GM12865 (cell line): ENCODE measurements around the gene MVB12B.

ENCODE experiments used
- DNase-seq: peaks from one replicate; pipeline ENCODE4 v3.0.0; 2010; ENCODE audit warnings: low read depth
- H3K4me3 ChIP-seq: 2 replicates; pipeline ENCODE4 v1.5.1; 2011; ENCODE audit warnings: mild to moderate bottlenecking, low read depth, low read length, control low read depth
- TF ChIP-seq, protein P1 (sequence below): IDR thresholded peaks from 2 replicates; pipeline ENCODE4 v1.5.1; 2011; ENCODE audit warnings: low read length, control low read depth, low read depth, inconsistent platforms; ENCODE audit not compliant: insufficient read depth; ENCODE audit errors: missing control alignments

Gene MVB12B

DNA sequence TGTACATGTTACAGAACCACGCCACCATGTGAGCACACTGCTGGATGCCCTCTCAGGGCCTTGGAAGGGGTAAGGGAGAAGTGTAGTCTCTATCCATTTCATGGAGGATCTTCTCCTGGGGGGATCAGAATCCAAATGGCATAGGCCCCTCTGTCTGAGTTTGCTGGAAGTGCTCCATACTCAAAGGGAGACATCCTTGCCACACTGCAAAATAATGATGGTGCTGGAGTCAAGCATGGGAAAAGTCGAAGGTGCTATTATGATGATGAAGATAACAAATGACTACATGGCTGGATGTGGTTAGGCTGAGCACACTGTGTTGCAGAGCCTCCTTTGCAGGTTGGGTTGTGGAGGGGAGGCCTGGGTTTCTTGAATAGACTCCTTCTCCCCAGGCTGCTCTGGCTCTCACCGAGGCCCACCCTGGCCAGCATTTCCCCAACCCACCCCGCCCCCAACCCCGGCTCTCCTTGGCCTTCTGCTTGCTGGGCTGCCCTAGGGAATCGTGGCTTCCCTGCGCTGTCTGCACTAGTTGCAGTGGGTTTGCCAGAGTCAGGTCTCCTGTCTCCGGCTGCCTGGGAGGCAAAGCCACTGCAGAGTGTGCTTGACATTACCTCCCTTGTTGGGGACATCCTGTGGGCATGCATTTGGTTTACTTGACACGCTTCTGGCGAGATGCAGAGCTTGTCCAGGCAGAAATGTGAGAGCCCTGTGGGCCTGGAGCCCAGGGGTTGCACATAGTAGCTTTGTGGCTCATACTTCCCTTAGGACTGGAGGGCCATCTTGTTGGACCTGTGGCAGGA lies 3.0 kb downstream of the MVB12B start:
- no peak for DNase-seq
- no peak overlapping the region for H3K4me3 ChIP-seq
- TF ChIP-seq, protein P1, sequence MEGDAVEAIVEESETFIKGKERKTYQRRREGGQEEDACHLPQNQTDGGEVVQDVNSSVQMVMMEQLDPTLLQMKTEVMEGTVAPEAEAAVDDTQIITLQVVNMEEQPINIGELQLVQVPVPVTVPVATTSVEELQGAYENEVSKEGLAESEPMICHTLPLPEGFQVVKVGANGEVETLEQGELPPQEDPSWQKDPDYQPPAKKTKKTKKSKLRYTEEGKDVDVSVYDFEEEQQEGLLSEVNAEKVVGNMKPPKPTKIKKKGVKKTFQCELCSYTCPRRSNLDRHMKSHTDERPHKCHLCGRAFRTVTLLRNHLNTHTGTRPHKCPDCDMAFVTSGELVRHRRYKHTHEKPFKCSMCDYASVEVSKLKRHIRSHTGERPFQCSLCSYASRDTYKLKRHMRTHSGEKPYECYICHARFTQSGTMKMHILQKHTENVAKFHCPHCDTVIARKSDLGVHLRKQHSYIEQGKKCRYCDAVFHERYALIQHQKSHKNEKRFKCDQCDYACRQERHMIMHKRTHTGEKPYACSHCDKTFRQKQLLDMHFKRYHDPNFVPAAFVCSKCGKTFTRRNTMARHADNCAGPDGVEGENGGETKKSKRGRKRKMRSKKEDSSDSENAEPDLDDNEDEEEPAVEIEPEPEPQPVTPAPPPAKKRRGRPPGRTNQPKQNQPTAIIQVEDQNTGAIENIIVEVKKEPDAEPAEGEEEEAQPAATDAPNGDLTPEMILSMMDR: no peak

DNA sequence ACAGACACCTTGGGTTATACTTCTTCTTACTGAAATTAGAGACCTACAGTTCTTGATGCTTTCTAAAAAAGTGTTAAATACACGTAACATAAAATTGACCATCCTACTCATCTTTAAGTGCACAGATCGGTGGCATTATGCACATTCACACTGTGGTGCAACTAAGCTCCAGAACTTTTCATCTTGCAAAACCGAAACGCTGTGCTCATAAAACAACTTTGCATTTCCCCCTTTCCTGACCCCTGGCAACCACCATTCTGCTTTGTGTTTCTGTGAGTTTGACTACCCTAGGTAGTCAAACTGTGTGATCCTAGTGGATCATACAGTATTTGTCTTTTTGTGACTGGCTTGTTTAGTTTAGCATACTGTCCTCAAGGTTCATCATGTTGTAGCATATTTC lies 3.9 kb downstream of the MVB12B start:
- no peak for DNase-seq
- TF ChIP-seq, protein P1: no peak
- no peak overlapping the region for H3K4me3 ChIP-seq

DNA sequence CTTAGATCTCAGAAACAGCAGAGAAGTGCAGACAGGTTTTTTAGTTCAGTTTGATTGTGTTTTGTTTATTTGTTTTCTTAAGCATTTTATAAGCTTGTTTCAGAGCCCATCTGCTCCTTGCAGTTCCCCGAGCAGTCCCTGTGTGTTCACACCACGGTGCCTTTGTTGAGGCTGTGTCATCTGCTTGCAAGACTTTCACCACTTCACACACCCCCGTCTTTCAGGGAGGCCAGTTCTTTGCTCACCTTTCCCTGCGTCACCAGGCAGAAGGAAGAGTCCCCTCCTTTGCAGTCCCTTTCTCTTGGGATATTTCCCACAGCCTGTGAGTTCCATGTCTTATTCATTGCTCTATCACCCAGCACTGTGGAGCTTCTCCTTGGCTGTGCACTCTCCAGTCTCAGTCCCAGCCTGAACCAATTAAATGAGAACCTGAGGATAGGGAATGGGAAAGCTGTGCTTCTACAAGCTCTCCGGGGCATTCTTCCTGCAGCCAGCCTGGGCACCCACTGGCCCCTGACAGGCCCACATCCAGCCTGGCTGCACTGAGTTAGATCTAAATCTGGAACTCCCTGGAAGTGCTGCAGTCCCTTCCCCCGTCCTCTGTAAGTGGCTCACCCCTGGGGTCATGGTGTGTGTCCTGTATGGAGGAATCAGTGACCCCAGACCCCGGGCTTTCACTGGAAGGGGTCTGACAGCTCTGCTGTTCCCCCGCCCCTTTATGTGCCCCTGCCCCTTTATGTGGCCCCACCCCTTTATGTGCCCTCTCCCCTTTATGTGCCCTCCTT lies 5.5 kb downstream of the MVB12B start:
- no peak overlapping the region for H3K4me3 ChIP-seq
- DNase-seq: no peak
- TF ChIP-seq, protein P1: no peak

DNA sequence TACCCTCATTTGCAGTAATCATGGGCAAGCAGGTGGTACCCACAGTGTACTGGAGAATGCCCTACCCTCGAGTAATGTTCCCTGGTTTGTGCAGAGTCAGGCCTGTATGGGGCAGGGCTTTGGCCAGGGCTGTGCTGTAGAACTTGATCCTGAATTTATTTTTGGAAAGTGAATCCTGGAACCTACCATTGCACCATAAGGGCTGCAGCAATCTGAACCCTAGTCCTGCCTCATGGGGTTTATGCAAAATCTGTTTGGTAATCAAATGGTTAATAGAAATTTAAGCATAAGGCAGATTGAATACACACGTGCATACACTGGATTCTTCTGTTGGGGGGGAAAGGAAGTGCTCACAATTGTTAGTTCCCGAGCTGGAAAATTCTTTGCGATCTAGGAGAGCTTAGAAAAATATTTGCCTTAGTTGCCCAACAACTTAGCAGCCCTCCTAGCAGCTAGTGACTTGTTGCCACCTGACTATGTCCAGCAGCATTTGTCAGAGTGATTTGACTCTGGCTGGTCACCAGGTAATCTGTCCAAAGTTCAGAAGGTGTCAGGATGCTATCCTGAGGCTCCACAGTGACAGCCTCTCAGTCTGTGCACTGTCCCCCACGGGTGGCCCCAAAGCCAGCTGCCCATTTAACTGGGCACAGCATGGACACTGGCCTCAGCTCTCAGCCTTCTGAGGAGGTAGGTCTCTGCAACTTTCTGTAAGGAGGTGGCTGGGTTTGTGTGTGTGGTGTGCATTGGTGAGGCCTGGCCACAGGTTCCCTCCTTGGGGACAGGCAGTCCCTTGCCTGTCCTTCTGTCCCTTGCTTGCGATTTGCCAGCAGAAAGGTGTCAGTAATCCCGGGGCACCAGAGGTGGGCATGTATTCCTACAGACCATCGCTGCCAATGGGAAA lies 8.3 kb downstream of the MVB12B start:
- TF ChIP-seq, protein P1: no peak
- no peak for DNase-seq
- H3K4me3 ChIP-seq: no peak overlapping the region

DNA sequence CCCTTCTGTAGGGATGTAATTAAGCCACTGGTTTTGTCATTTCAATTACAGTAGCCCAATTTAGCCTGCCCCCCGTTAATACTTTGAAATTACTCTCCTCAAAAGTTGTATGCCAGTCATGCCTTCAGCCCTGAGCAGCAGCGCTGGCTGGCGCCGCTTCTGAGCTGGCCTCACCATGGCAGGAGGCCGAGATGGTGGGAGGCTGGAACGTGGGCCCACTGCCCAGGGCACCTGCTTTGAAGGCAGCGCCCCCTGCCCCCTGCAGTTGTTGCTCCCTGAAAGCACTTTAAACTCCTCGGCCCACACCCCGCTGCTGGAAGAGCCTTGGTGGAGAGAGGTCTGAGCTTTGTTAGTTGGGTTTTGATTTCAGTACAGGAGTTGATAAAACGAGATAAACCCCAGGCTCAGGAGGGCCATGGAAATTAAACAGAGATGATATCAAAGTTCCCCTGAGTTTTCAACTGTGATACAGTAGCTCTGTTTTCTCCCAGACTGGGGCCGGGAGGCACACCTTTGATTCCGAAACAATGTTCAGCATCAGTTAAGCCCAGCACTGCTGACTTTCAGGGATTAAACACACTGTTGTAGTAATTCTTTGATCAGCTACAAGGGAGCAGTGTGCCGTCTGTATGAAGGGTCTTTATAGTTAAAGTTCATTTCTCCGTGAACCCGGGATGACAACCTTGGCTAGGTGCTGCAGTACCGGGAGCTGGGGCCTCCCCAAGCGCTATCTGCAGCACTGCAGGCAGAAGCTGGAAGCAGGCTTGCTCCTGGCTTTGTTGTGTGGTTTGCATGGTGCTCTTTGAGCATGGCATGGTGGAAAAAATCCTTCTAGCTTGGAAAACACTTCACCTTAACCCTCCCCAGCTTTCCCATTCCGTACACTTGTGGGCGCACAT lies 9.5 kb downstream of the MVB12B start:
- DNase-seq: no peak
- H3K4me3 ChIP-seq: no peak overlapping the region
- TF ChIP-seq, protein P1: no peak
